ENCODE measurements around the gene AGFG2.

AGFG2 gene

DNA sequence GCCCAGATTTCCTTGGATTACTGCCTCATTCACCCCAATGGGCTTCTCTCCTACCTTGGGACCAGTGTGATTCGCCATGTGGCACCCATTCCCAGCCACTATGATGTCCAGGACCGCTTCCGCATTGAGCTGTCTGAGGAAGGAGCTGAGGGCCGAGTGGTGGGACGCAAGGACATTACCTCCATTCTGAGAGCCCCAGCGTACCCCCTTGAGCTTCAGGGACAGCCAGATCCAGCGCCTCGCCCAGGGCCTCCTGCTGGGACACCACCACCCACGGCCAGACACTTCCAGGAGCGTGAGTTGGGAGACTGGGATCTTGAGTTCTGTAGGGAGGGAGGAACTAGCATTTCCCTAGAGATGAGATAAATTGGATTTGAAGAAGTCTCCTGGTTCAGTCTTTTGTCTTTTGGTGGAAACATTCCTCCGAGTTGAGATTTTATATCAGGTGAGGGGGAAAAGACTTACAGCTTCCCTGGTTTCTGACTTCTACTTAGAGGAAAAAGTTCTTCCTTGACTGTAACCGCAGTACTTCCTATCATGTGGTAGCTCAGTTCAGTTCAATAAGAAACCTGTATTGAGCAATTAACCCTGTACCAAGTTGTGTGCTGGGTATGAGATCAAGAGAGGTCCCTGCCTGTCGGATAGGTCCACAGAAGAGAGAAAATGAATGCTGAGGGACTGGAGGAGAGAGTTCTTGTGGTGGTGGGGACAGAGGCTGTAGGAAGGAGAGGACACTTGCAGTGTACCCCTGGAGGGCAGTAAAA, 74.6 kb downstream of the AGFG2 start:
- H3K9me3 Mint-ChIP-seq, result no peaks in the 10 kb centered on the region
- peaks cover 27% of the 10 kb centered on the region for H3K36me3 Mint-ChIP-seq
- DNase-seq (ENCODE audit: low spot score in 2 of 2) (no peak), ATAC-seq (no peak)
- H3K4me1 Mint-ChIP-seq, result peaks cover 27% of the 10 kb centered on the region
- H3K4me3 Mint-ChIP-seq, result peak overlapping the region; percentile 94
- H3K27ac Mint-ChIP-seq, result peak overlapping the region; percentile 2

DNA sequence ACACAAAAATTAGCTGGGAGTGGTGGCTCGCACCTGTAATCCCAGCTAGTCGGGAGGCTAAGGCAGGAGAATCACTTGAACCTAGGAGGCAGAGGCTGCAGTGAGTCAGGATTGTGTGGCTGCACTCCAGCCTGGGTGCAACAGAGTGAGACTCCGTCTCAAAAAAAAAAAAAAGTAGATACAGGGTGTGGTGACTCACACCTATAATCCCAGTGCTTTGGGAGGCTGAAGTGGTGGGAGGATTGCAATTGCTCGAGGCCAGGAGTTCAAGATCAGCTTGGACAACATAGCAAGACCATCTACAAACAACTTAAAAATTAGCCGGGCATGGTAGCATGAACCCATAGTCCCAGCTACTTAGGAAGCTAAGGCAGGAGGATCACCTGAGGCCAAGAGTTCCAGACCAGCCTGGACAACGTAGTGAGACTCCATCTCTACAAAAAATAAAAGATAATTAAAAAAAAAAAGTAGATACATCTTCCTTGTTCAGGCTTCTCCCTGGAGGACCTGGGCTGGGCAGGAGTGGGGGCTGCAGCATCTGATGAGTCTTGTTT, 75.4 kb downstream of the AGFG2 start:
- H3K4me3 Mint-ChIP-seq, result peak overlapping the region; percentile 94
- peak overlapping the region; percentile 2 for H3K27ac Mint-ChIP-seq
- no peaks in the 10 kb centered on the region for H3K9me3 Mint-ChIP-seq
- ATAC-seq (no peak), DNase-seq (ENCODE audit: low spot score in 2 of 2) (no peak)
- peaks cover 27% of the 10 kb centered on the region for H3K36me3 Mint-ChIP-seq
- peaks cover 27% of the 10 kb centered on the region for H3K4me1 Mint-ChIP-seq

Measured in stimulated activated effector memory CD8-positive, alpha-beta T cell treated with anti-CD3 and anti-CD28 coated beads, Interleukin-12 subunit alpha, Interleukin-12 subunit beta, amount 100 ng/mL, for 72 hours (primary cell).